Right lung (tissue), 5 donors: ENCODE measurements around the gene NDUFA11. TPM values are rescaled to one million over a fixed set of nuclear protein-coding genes. Genes with fewer than 3 reads are reported as not detected.

Source experiments
- DNase-seq, 2 donors: peaks; one replicate each; pipeline ENCODE4 v3.0.0-alpha.2; 2013
- polyA plus RNA-seq, 5 donors: library from polyadenylated mRNA; unstranded; fragments of 120-200 nt; gene quantifications; one replicate each; pipeline versions ENCODE4 v1.2.1 to v1.2.3, GENCODE V29; 2013; ENCODE audit warnings: inconsistent platforms in 1 of 5, low replicate concordance in 1 of 5; ENCODE audit not compliant: insufficient read length in 5 of 5, insufficient read depth in 1 of 5

The NDUFA11 gene
- polyA plus RNA-seq, 5 donors: 103 to 203 (median 116) TPM

GRCh38 chr19:5914358-5914774 lies 10.8 kb upstream of the NDUFA11 start:
- no peak for DNase-seq

- no peak for DNase-seq
These were observed 10.3 kb upstream of the NDUFA11 start, which contains the start of gene CAPS for GRCh38 chr19:5913739-5914357. CAPS (plus strand) TSS chr19:5914254; CDS start chr19:5914407, 153 bp downstream.

- no peak for DNase-seq
These were observed 7.8 kb upstream of the NDUFA11 start for GRCh38 chr19:5911366-5911765.

DNA sequence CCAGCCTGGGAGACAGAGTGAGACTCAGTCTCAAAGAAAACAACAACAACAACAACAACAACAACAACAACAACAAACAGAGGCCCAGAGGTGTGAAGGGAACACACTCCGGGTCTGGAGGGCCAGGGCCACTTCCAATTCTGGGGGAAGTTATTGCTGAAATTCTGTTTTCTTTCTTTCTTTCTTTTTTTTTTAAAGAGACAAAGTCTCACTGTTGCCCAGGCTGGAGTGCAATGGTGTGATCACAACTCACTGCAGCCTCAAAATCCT lies 7.0 kb upstream of the NDUFA11 start:
- DNase-seq: no peak

- no peak for DNase-seq
These were observed 5.3 kb upstream of the NDUFA11 start for GRCh38 chr19:5908773-5909442.

DNA sequence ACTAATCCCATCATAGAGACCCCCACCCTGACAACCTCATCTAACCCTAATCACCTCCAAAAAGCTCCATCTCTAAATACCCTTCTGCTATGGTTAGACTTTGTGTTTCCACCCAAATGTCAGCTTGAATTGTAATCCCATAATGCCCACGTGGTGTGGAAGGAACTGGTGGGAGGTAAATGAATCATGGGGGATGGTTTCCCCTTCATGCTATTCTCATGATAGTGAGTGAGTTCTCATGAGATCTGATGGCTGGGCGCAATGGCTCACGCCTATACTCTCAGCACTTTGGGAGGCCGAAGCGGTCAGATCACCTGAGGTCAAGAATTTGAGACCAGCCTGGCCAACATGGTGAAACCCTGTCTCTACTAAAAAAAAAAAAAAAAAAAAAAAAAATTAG lies 3.7 kb upstream of the NDUFA11 start:
- DNase-seq: no peak

DNA sequence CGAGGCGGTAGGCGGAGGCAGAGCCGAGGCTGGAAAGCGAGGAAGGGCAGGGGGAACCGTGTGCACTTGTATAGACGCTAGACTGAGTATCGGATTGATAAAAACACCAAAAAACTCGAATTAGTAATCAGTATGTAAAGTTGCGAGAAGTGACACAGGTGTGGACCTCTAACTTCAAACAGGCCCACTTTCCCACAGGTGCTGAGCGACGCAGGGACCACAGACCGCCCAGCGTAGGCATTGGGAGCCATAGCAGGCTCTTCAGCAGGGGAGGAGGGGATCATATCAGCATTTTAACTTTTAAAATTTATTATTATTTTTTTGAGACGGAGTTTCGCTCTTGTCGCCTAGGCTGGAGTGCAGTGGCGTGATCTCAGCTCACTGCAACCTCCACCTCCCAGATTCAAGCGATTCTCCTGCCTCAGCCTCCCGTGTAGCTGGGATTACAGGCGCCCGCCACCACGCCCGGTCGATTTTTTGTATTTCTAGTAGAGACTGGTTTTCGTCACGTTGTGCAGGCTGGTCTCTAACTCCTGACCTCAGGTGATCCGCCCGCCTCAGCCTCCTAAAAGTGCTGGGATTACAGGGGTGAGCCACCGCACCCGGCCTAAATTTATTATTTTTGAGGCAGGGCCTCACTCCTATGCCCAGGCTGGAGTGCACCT lies 1.7 kb upstream of the NDUFA11 start:
- DNase-seq: no peak

- peak in 1 of 2 donors; percentile 100 for DNase-seq
These were observed 943 bp upstream of the NDUFA11 start, which contains the start of gene VMAC for GRCh38 chr19:5904352-5905113. VMAC (plus strand) TSS chr19:5904872; CDS start chr19:5904891, 19 bp downstream.

GRCh38 chr19:5903056-5903623 lies 450 bp downstream of the NDUFA11 start:
- no peak for DNase-seq

DNA sequence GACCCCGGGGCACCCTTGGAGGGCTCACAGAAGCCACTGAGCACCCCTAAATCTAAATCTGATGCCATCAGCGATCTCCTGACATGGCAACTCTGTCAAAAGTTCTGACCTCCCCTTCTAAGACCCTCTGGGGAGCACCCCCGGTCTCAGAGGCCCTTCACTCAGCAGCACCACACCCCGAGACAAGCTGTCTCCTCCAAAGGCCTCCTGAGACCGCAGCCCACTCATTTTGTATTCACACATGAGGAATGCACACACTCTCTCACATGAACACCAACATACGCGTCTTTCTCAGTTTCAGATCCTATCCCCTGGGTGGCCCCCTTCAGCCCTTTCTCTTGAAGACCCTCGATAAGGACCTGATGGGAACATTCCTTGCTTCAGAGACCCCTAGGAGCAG lies 2.6 kb downstream of the NDUFA11 start:
- DNase-seq: no peak

- no peak for DNase-seq
These were observed 3.7 kb downstream of the NDUFA11 start for GRCh38 chr19:5899728-5900526.

DNA sequence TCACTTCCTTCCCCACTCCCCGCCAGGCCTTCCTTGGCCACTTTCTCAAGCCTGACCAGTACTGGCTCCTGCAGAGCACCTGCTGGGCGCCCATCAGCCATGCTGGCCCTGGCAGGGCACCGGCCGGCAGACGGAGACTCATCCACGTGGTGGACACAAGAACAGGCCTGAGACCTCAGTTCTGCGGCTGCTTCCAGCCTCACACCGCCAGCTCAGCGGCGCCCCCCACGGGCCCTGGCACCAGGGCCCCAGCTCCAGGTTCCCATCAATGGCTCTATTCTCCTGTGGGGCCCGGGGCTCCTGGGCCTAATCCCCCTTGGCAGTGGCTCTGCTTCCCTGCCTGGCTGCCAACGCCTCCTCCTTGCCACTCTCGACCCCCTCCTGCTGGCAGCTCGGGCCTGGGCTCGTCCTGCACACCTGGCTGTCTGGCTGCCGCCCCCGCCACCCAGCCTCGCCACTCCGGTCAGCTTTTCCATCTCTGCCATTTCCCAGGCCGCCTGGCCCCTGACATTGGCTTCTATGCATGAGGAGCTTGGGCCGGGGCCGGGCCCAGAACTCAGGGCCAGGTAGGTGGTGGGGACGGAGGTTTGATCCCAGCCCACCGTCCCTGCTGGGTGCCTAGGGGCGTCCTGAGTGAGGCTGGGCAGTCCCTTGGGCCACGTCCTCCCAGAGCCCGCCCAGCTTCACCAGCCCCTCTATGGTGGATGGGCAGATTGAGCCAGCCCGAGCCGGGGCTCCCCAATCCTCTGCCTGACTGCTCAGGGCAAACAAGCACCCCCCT lies 6.2 kb downstream of the NDUFA11 start:
- DNase-seq: no peak

DNA sequence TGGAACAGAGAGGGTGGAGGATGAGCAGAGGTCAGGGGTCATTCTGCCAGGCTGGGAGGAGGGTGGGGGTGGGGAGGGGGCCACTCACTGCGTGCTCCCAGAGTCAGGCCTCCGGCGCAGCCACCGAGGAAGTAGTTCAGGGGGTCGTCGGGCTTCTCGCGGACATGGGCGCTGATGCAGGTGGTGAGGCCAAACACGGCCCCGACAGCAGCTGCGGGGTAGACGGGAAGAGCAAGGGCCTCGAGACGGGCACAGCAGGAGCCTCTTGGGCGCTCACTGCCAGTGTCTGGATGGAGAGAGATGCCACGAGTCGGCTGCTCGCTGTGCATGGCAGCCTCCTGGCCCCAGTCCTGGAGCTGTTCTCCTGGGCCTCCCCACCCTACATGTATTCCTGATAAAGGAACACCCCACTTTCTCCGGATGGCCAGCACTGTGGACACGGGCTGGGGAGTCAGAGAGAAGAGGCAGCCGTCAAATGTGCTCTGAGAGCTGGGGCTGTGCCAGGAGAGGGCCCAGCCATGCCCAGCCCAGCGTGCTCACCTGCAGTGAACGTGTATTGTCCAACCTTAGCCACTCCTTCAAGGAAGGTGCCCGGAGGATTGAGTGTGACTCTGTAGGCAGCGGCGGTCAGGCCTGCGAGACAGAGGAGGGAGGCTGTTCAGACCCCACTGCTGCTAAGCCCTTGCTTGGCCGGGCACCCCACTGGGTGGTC lies 7.1 kb downstream of the NDUFA11 start:
- no peak for DNase-seq

DNA sequence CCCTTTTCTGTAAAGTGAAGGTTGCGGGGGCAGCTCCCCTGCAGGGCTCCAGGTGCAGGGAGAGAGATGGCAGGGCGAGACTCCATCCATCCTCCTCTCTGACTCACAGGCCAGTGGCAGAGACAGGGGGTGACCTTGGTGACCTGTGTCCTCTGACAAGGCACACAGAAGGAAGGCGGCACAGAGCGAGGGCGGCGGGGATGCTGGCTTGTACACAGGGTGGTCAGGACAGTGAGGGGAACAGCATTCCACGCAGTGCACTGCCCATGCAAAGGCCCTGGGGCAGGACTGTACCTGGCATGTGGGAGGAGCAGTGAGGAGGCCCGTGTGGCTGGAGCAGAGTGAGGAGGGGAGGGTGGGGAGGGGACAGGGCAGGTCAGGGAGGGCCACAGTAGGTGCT lies 7.7 kb downstream of the NDUFA11 start:
- no peak for DNase-seq

GRCh38 chr19:5895409-5895808 lies 8.2 kb downstream of the NDUFA11 start:
- no peak for DNase-seq

GRCh38 chr19:5894704-5895349 lies 8.8 kb downstream of the NDUFA11 start:
- DNase-seq: no peak

- no peak for DNase-seq
These were observed 9.5 kb downstream of the NDUFA11 start for GRCh38 chr19:5893907-5894703.

- DNase-seq: no peak
These were observed 10.2 kb downstream of the NDUFA11 start for GRCh38 chr19:5893296-5893903.
